Keratinocyte (primary cell): ENCODE data around the gene GJD3. TPM values are rescaled to one million over a fixed set of nuclear protein-coding genes. Genes with fewer than 3 reads are reported as not detected.

Source experiments
- DNase-seq: peaks from one replicate; pipeline ENCODE4 v3.0.0-alpha.2; 2011; ENCODE audit warnings: low read depth, missing footprints, low spot score
- FAIRE-seq: peaks from 2 replicates; lab custom pipeline; 2011; peaks lifted over from hg19 to GRCh38; lab: Jason Lieb, UNC
- H2AFZ ChIP-seq: 2 replicates; pipeline ENCODE4 v1.6.0; 2012; ENCODE audit warnings: low read length, control low read depth, inconsistent platforms; ENCODE audit not compliant: control insufficient read depth
- H3K27ac ChIP-seq: 2 replicates; pipeline ENCODE4 v1.5.1; 2011; ENCODE audit warnings: low read length; ENCODE audit not compliant: control insufficient read depth, insufficient read depth
- H3K27me3 ChIP-seq: 3 replicates; pipeline ENCODE4 v1.6.0; 2011; ENCODE audit warnings: low read length; ENCODE audit not compliant: control insufficient read depth, insufficient read depth; ENCODE audit errors: extremely low read depth
- H3K36me3 ChIP-seq, 2 experiments: 2 replicates in 1 of 2; 3 replicates in 1 of 2; pipeline ENCODE4 v1.5.1; 2011; ENCODE audit warnings: low read length in 2 of 2, mild to moderate bottlenecking in 1 of 2; ENCODE audit not compliant: control insufficient read depth in 2 of 2, insufficient read depth in 2 of 2; ENCODE audit errors: extremely low read depth in 1 of 2
- H3K4me1 ChIP-seq: 3 replicates; pipeline ENCODE4 v1.5.1; 2011; ENCODE audit warnings: low read length; ENCODE audit not compliant: control insufficient read depth, insufficient read depth; ENCODE audit errors: extremely low read depth
- H3K4me2 ChIP-seq: 3 replicates; pipeline ENCODE4 v1.6.0; 2011; ENCODE audit warnings: low read depth, low read length; ENCODE audit not compliant: control insufficient read depth, insufficient read depth; ENCODE audit errors: extremely low read depth
- H3K4me3 ChIP-seq, 3 experiments: fragments of 200-600 bp in 1 of 3; sonication (generic) in 1 of 3; 2 replicates in 2 of 3; 3 replicates in 1 of 3; pipeline ENCODE4 v1.5.1; 2011 to 2016; ENCODE audit warnings: low read length in 3 of 3, mild to moderate bottlenecking in 3 of 3, control low read depth in 2 of 3, inconsistent platforms in 1 of 3, low read depth in 1 of 3, mixed read lengths in 1 of 3, mixed run types in 1 of 3, moderate library complexity in 1 of 3; ENCODE audit not compliant: control insufficient read depth in 2 of 3, insufficient read depth in 2 of 3; ENCODE audit errors: extremely low read depth in 1 of 3
- H3K79me2 ChIP-seq: 2 replicates; pipeline ENCODE4 v1.6.0; 2012; ENCODE audit warnings: low read length; ENCODE audit not compliant: control insufficient read depth, insufficient read depth
- H3K9ac ChIP-seq: 3 replicates; pipeline ENCODE4 v1.6.0; 2011; ENCODE audit warnings: low read length; ENCODE audit not compliant: control insufficient read depth, insufficient read depth; ENCODE audit errors: extremely low read depth
- H3K9me1 ChIP-seq: 3 replicates; pipeline ENCODE4 v1.6.0; 2011; ENCODE audit warnings: low read length; ENCODE audit not compliant: control insufficient read depth, insufficient read depth; ENCODE audit errors: extremely low read depth
- H3K9me3 ChIP-seq: 2 replicates; pipeline ENCODE4 v1.5.1; 2012; ENCODE audit warnings: low read depth, low read length; ENCODE audit not compliant: control insufficient read depth
- H4K20me1 ChIP-seq: 3 replicates; pipeline ENCODE4 v1.6.0; 2011; ENCODE audit warnings: low read length; ENCODE audit not compliant: control insufficient read depth, insufficient read depth; ENCODE audit errors: extremely low read depth
- CTCF ChIP-seq, 3 experiments: IDR thresholded peaks in 1 of 3; conservative IDR thresholded peaks in 1 of 3; optimal IDR thresholded peaks in 1 of 3; 2 replicates in 2 of 3; 3 replicates in 1 of 3; pipeline versions ENCODE3 to v1.5.1; 2011; ENCODE audit warnings: low read length in 3 of 3, mild to moderate bottlenecking in 3 of 3, moderate library complexity in 2 of 3, control low read depth in 1 of 3, inconsistent platforms in 1 of 3; ENCODE audit not compliant: insufficient read depth in 2 of 3; ENCODE audit errors: extremely low read depth in 1 of 3
- EZH2 ChIP-seq: IDR thresholded peaks from one replicate; pipeline ENCODE4 v1.6.1; 2012; ENCODE audit warnings: inconsistent platforms, mild to moderate bottlenecking, low read length, moderate library complexity
- dilution Hi-C: fragments of 300-500 bp; cut with MboI; formaldehyde crosslinking; loops from one replicate; pipeline ENCODE4 v1.7.0; 2020; ENCODE audit warnings: low sequenced_read_pairs; ENCODE audit not compliant: extremely low pct_ligation_motif_present
- polyA plus RNA-seq, 5 experiments: library from polyadenylated mRNA; depleted of rRNA in 3 of 5; stranded (reverse) in 3 of 5; stranded (forward) in 1 of 5; unstranded in 1 of 5; fragments of >200 nt; gene quantifications; 1 replicate in 1 of 5; 2 replicates in 3 of 5; 3 replicates in 1 of 5; pipeline versions ENCODE4 v1.2.1 to v1.2.3, GENCODE V29; 2011 to 2012; ENCODE audit warnings: missing spikeins in 2 of 5, low read depth in 1 of 5, low replicate concordance in 1 of 5

Gene GJD3
- polyA plus RNA-seq, 1 donor (not counting 4 experiments of a cell fraction or from before 2014, with no cell fraction given) = not detected

- H3K4me2 ChIP-seq = no peak overlapping the region
- no peaks in the 10 kb centered on the region for H3K9me3 ChIP-seq
- H3K4me1 ChIP-seq = peaks cover 52% of the 10 kb centered on the region
- H3K9ac ChIP-seq = no peak overlapping the region
- no peak overlapping the region for H2AFZ ChIP-seq
- no peak overlapping the region for H3K4me3 ChIP-seq
- TF ChIP-seq EZH2 (no peak), CTCF (optimal IDR thresholded peaks at IDR 0.05 in 1 of 3, IDR thresholded peaks at IDR 0.05 in 1 of 3, conservative IDR thresholded peaks at IDR 0.05 in 1 of 3; ENCODE audit: extremely low read depth in 1 of 3, insufficient read depth in 2 of 3, low read length in 3 of 3) (no peak)
- dilution Hi-C loops = no loop called here
- H3K27ac ChIP-seq = no peak overlapping the region
- FAIRE-seq = no peak
- peaks cover 95% of the 10 kb centered on the region for H3K79me2 ChIP-seq
- H4K20me1 ChIP-seq = peaks cover 21% of the 10 kb centered on the region
- DNase-seq = no peak
- H3K9me1 ChIP-seq = peaks cover 2% of the 10 kb centered on the region
- peaks cover 0 to 2% of the 10 kb centered on the region in 2 experiments for H3K36me3 ChIP-seq
- H3K27me3 ChIP-seq = no peaks in the 10 kb centered on the region
Observed at GRCh38 chr17:40325156-40326013, 39.2 kb downstream of the GJD3 start.

GRCh38 chr17:40323391-40324381, 40.9 kb downstream of the GJD3 start:
- dilution Hi-C loops = no loop called here
- FAIRE-seq = no peak
- peaks cover 0 to 2% of the 10 kb centered on the region in 2 experiments for H3K36me3 ChIP-seq
- H2AFZ ChIP-seq = no peak overlapping the region
- H3K27ac ChIP-seq = peak overlapping the region; percentile 86
- no peaks in the 10 kb centered on the region for H3K27me3 ChIP-seq
- TF ChIP-seq CTCF (optimal IDR thresholded peaks at IDR 0.05 in 1 of 3, IDR thresholded peaks at IDR 0.05 in 1 of 3, conservative IDR thresholded peaks at IDR 0.05 in 1 of 3; ENCODE audit: extremely low read depth in 1 of 3, insufficient read depth in 2 of 3, low read length in 3 of 3) (no peak), EZH2 (no peak)
- H3K79me2 ChIP-seq = peaks cover 97% of the 10 kb centered on the region
- peaks cover 61% of the 10 kb centered on the region for H3K4me1 ChIP-seq
- H4K20me1 ChIP-seq = peaks cover 17% of the 10 kb centered on the region
- peaks cover 2% of the 10 kb centered on the region for H3K9me1 ChIP-seq
- H3K4me3 ChIP-seq = no peak overlapping the region
- H3K4me2 ChIP-seq = peak overlapping the region; percentile 97
- no peaks in the 10 kb centered on the region for H3K9me3 ChIP-seq
- peak overlapping the region; percentile 74 for H3K9ac ChIP-seq
- DNase-seq = no peak
